Mesangial cell (primary cell): ENCODE measurements around the gene ZNF260. TPM values are rescaled to one million over a fixed set of nuclear protein-coding genes. Genes with fewer than 3 reads are reported as not detected.

Source experiments
- total RNA-seq: library from RNA; depleted of rRNA; stranded (reverse); fragments of >200 nt; gene quantifications from 2 replicates; pipeline ENCODE4 v1.2.3, GENCODE V29; 2015

ZNF260 gene
- 5.9 and 7.0 TPM in 2 replicates for total RNA-seq

DNA sequence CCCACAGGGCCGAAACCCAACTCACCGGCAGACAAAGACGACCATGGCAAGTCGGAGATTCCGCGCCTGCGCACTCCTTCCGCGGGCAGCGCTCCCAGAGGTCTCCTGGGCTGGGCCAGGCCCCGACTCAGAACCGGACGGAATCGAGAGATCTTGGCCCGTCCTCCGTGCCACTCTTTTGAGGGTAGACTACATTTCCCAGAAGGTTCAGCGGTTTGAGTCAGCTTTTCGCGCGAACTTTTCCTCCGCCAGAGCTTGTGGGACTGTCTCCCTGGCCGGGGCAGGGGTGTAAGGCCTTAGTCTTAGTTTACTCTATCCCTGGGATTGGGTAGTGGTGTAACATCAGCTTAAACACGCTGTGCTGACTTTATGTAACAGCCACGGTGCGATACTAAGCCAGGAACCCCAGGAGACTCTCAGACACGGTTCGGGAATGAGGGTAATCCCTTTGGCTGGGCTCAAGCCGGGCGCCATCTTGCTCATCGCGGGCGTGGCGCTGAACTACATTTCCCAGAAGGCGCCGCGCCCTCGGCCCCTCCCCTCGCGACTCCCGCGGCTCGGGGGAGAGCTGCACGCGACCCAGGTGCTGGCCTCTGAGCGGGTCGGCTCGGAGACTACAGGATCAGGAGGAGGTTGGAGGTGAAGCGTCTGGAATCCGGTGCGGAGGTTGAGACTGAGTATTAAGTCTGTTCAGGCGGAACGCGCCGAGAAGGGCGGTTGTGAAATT, at the start of gene ZNF260:
TSS of gene ZNF260 (minus strand) at position 78 of the 727 bp plus-strand sequence. CDS start 13,033 bp downstream, outside the sequence.

DNA sequence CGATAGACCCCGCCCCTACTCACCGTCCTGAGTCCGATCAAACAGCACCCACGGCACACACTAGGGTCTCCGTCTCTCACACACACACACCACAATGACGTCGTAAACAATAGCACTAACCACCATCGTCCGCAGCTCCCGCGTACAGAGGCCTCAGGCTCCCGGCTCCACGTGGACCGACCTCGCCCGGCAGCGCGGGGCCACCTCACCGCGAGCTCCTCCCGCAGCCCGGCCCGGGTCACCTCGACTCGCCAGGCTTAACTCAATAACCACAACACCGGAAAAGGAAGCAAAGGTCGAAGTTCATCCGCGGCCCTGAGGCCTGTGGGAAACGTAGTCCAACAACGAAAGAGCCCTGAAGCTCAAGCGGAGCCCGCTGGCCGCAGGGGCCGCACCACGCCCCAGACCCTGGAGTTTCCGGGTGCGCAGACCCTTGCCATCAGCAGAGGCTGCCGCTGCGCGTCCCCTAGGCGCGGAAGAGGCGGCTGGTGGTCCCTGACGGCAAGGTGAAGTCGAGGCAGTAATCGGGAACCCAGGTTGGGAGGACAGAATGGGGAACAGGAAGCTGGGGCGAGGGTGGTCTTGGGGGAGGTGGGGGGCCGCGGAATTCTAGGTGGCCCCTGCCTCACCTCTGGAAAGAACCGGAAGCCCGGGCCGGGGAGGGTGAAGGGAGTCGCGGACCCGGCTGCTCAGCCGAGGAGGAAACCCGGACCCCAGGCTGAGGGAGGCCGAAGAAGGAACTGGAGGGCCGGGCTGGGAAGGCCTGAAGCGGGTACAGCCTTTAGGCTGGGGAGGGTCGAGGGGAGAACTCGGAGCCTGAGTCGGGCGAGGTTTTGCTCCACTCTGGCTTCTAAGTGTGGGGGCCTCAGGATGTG, 45.2 kb upstream of the ZNF260 start, which contains the start of gene ZNF529:
TSS of gene ZNF529 (minus strand) at position 273 of the 875 bp plus-strand sequence. CDS start 946 bp downstream, outside the sequence.

DNA sequence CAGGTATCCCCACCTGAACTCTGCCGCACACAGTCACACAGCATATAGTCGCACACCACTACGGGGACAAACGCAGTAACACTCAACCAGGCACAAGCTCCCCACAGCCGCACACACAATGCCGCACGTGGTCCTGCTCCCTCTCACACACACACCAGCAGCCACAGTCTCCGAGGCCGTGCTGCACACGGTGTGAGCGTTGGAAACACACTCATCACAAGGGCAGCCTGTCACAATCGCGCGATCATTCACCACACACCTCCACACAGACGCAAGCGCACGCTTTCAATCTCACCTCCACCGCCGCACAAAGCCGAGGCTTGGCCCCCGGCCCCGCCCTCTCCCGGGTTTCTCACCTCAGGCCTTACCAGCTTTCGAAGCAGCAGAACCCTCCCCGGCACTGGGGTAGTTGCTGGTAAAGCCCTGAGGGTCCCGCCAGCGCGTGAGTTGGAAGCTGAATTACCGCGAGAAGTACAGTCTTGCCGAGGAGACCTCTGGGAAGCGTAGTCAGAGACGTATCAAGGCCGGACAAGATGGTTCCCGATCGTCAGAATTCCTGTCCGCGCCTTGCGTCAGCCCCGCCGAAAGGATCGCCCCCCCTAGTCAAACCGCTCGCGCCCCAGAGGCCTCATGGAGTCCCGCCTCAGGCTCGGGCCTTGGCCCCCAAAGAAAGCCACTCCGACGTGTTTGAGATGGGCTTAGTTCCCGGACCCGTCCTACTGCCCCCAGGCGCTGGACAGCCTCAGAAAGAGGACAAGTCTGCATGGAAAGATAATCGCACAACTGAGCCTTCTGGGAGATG, 38.8 kb downstream of the ZNF260 start, which contains the start of gene ZNF566:
TSS of gene ZNF566 (minus strand) at position 444 of the 802 bp plus-strand sequence. CDS start 13,004 bp downstream, outside the sequence.

Other genes with a start within 250 kb of the ZNF260 start
- gene ZFP14, start 149.1 kb downstream of the ZNF260 start, total RNA-seq: 0.33 and 1.9 TPM in 2 replicates
- gene ZFP82, start 109.6 kb downstream of the ZNF260 start, total RNA-seq: 2.8 and 2.9 TPM in 2 replicates
- 3.9 and 7.5 TPM in 2 replicates for gene ZNF566, start 38.7 kb downstream of the ZNF260 start, total RNA-seq
- gene ZNF529, start 45.0 kb upstream of the ZNF260 start, total RNA-seq: 3.3 and 6.3 TPM in 2 replicates
- gene ZNF382, start 77.0 kb upstream of the ZNF260 start, total RNA-seq: 1.8 and 12.5 TPM in 2 replicates
- gene ZNF461, start 138.6 kb upstream of the ZNF260 start, total RNA-seq: 2.1 and 3.9 TPM in 2 replicates
- 2.3 and 2.9 TPM in 2 replicates for gene ZNF567, start 159.3 kb upstream of the ZNF260 start, total RNA-seq
- gene ZNF850, start 244.5 kb upstream of the ZNF260 start, total RNA-seq: 1.6 and 2.6 TPM in 2 replicates